Right cardiac atrium (tissue), 5 donors: ENCODE data around the gene IFNE. TPM values are rescaled to one million over a fixed set of nuclear protein-coding genes. Genes with fewer than 3 reads are reported as not detected.

Experiments used
- ATAC-seq, 2 donors: fragments of 200-7000 bp; cut with Tn5 transposase; one replicate each; pipeline versions ENCODE4 v1.8.0 to v1.9.1; 2020; ENCODE audit warnings: moderate library complexity in 2 of 2, mild to moderate bottlenecking in 1 of 2
- DNase-seq, 3 donors: peaks; one replicate each; pipeline ENCODE4 v3.0.0-alpha.2; 2020
- H3K27ac ChIP-seq: one replicate; pipeline ENCODE4 v1.5.1; 2013; ENCODE audit warnings: mild to moderate bottlenecking, low read length, control low read depth, moderate library complexity
- H3K27me3 ChIP-seq: one replicate; pipeline ENCODE4 v1.6.1; 2013; ENCODE audit not compliant: control insufficient read depth, insufficient read depth
- H3K4me1 ChIP-seq: one replicate; pipeline ENCODE4 v1.6.1; 2013; ENCODE audit warnings: low read length; ENCODE audit not compliant: control insufficient read depth, insufficient read depth
- H3K4me3 ChIP-seq: one replicate; pipeline ENCODE4 v1.5.1; 2013; ENCODE audit warnings: low read length, control low read depth
- H3K9me3 ChIP-seq: one replicate; pipeline ENCODE4 v1.6.1; 2013; ENCODE audit warnings: low read length; ENCODE audit not compliant: control insufficient read depth
- WGBS: extraction: QIAGEN DNeasy Blood & Tissue Kit; methylation state at CpG from one replicate; pipeline ENCODE4 v1.1.7; 2013; 5-methylcytosine and 5-hydroxymethylcytosine counted together
- intact Hi-C, 4 donors: fragments of 100-400 bp; cut with DNase I; formaldehyde crosslinking; loops; one replicate each; pipeline versions ENCODE4 v1.11.0 to v1.14.0; 2022 to 2023
- polyA plus RNA-seq: library from polyadenylated mRNA; stranded (reverse); fragments of 200-250 nt; gene quantifications from one replicate; pipeline ENCODE4 v1.2.3, GENCODE V29; 2013
- total RNA-seq, 4 donors: library from RNA; stranded (reverse); fragmentation: NEBNext Ultra II Directional; extraction: Animal tissue kit (Norgen Biotek cat#: 25700); gene quantifications; one replicate each; pipeline ENCODE4 v1.2.1, GENCODE V29; 2021
- donor health status: healthy with polysubstance abuse.
- donor health status: DM: no; HTN: yes; CAD: no.
- donor health status: DM: no; HTN: no; CAD: no.
- donor health status: DM: no; HTN: yes; CAD: no; lungs with severe emphysema.
- donor health status: DM: yes; HTN: yes; CAD: no.

Gene IFNE
- total and polyA plus RNA-seq, 5 donors: not detected

DNA sequence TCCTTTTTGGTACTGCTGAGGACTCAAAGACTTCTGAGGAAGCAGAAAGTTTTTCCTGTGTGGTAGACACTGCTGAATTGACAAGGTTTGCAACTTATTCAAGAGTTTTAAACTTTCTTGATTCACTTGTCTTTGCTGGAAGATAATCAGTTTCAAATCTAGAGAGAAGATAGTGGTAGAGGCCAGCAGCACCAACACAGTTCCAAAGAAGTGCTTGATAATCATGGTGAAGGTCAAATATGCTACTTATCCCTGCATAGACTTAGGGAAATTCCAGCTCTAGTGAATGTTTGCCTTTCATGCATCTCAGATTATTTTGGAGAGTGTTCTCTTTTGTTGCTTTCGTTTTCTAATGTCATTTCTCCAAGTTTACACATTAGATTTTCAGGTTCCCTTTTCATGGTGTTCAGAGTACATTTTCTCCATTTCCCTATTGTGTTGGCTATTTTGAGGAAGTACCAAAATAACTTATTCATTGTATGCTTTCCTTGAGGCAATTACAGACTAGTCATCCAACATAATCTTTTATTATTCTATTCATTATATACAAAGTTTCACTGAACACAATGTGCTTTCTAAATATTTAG is 550 bp downstream of the IFNE start:
- no peak overlapping the region for H3K4me3 ChIP-seq
- 38% methylated on average over 1 of the region's 1 CpG for WGBS
- no peak overlapping the region for H3K27ac ChIP-seq
- no peaks in the 10 kb centered on the region for H3K4me1 ChIP-seq
- no peaks in the 10 kb centered on the region for H3K9me3 ChIP-seq
- ATAC-seq (no peak), DNase-seq (no peak)
- intact Hi-C loops: no loop called here
- H3K27me3 ChIP-seq: no peaks in the 10 kb centered on the region

DNA sequence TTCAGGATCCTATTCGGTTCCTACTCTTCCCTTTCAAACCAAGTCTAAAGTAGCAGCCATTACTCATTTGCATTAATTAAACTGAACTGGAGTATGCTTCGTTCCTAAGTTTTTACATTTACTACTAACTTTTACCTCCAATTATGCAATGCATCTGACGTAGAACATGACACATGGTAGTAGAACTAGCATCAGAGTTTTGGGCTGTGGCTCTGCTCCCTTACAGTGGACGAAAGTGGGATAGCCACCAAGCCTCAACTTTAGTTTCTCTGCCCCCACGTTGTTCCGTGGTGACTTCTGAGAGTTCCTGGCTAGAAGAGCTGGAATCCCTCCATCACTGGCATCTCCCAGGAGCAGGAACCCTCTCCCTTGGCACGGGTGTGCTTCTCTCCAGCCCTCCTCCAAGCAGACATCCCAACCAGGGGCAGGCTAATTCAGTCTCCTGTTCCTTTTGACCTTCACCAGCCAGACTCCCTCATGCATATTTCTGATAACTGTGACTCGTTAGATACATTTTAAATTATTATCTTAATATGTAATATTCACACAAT is 2.9 kb downstream of the IFNE start:
- Histone ChIP-seq H3K27ac (no peak overlapping the region), H3K27me3 (no peaks in the 10 kb centered on the region), H3K4me1 (no peaks in the 10 kb centered on the region), H3K9me3 (no peaks in the 10 kb centered on the region), H3K4me3 (no peak overlapping the region)
- DNase-seq (no peak), ATAC-seq (no peak)
- intact Hi-C loops: no loop called here
- 60% methylated on average over 8 of the region's 8 CpGs for WGBS

DNA sequence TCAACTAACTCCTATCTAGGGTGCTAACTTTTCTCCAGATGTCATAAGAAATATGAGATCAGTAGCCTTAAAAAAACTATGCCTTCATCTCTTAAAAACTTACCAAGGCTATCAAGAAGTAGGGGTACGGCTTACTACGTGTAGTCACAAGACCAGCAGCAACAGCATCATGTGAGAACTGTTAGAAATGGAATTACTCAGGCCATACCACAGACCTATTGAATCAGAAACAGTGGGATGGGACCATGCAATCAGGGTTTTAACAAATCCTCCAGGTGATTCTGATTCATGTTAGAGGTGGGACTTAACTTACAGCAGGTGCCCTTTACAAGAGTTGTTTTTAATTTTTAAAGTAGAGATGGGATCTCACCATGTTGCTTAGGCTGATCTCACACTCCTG is 4.6 kb downstream of the IFNE start:
- 72% methylated on average over 2 of the region's 2 CpGs for WGBS
- Histone ChIP-seq H3K4me3 (no peak overlapping the region), H3K4me1 (no peaks in the 10 kb centered on the region), H3K27me3 (no peaks in the 10 kb centered on the region), H3K9me3 (no peaks in the 10 kb centered on the region), H3K27ac (no peak overlapping the region)
- intact Hi-C loops: no loop called here
- no peak for DNase-seq
- ATAC-seq: no peak

DNA sequence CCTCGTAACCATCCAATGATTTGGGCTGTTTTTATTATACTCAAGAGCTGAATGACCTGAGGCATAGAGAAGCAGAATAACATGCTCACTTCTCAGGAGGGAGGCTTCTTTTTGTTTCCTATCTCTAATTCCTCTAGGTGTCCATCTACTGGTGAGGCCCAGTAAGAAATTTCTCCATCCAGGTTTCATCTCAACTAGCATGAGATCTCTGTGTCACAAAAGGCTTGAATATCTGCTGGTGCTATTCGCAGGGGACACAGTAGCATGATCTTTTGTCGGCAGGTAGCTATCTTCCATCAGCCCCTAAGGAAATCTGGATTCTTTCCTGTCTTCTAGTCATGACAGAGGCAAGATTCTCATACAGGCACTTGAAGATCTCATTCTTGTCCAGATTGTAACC is 8.9 kb downstream of the IFNE start:
- ATAC-seq: no peak
- intact Hi-C loops: no loop called here
- DNase-seq: no peak
- H3K4me1 ChIP-seq: no peaks in the 10 kb centered on the region
- no peak overlapping the region for H3K27ac ChIP-seq
- 82% methylated on average over 3 of the region's 3 CpGs for WGBS
- no peaks in the 10 kb centered on the region for H3K27me3 ChIP-seq
- no peaks in the 10 kb centered on the region for H3K9me3 ChIP-seq
- H3K4me3 ChIP-seq: no peak overlapping the region

DNA sequence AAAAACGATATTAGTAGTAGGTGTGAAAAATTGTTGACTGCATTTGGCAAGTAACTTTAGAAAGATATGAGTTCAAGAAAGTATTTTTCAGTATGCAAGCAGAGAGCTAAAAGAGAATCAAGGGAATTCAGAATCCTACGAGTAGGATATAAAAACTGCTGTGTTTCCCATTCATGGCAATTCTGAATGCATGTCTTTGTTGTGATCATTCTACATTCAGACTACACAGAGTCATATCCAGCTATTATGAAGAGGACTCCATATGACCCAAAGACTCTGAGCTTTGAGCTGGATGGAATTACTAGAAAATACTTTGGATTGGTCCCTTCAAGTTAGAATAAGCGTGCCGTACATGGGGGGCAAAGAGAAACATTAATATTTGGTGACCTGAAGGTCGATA is 12.0 kb downstream of the IFNE start:
- Histone ChIP-seq H3K27ac (no peak overlapping the region), H3K4me3 (no peak overlapping the region), H3K4me1 (no peaks in the 10 kb centered on the region), H3K9me3 (no peaks in the 10 kb centered on the region), H3K27me3 (no peaks in the 10 kb centered on the region)
- intact Hi-C loops: no loop called here
- WGBS: 77% methylated on average over 5 of the region's 5 CpGs
- no peak for DNase-seq
- ATAC-seq: no peak

DNA sequence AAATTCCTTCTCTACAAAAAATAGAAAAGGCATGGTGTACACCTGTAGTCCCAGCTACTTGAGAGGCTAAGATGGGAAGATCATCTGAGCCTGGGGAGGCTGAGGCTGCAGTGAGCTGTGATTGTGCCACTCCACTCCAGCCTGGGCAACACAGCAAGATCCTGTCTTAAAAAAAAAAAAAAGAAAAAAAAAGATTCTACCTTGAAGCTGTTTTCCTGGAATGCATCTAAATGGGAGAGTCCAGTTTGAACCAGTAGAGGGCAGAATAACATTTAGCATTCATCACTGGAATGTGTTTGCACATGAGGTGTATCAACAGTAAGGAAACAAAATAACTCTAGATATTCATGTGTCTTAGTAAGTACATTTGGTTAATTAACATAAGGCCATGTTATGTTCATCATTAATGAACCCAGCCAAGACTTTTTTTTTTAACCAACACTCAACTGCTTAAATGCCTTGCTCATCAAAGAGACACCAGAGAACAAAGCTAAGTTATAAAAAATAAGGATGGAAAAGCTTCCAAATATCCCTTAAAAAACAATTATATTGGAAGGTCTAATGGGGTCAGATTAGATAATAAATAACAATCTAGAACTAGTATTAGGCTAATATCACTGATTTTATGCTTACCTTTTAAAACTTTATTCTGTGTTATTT is 16.1 kb downstream of the IFNE start:
- intact Hi-C loops: loop anchor here in 1 of 4 donors (10.0 kb wide), 1 partner anchor 319 kb away; no protein-coding TSS in a partner anchor
- H3K4me1 ChIP-seq: no peaks in the 10 kb centered on the region
- ATAC-seq (no peak), DNase-seq (no peak)
- no peak overlapping the region for H3K4me3 ChIP-seq
- no peaks in the 10 kb centered on the region for H3K27me3 ChIP-seq
- no peak overlapping the region for H3K27ac ChIP-seq
- H3K9me3 ChIP-seq: no peaks in the 10 kb centered on the region

DNA sequence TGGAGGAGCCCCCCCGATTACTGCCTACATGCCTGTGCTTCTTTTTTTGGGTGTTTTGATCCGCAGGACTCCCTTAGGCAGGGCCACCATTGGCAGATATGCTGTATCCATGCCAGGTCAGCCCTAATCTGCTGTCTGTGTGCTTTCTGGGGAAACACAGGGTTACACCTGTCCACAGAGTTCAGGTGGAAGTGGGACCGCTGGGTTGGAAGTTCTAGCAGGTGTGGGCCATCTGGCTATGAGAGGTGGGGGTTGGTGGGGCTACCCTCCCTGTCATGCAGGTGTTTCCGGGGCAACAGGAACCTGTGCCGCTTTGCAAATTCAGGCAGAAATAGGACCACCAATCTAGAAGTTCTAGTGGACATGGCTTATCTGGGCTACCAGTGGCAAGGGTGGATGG is 17.0 kb downstream of the IFNE start:
- Histone ChIP-seq H3K27ac (no peak overlapping the region), H3K4me3 (no peak overlapping the region), H3K27me3 (no peaks in the 10 kb centered on the region), H3K4me1 (no peaks in the 10 kb centered on the region), H3K9me3 (no peaks in the 10 kb centered on the region)
- WGBS: 91% methylated on average over 5 of the region's 5 CpGs
- no peak for DNase-seq
- no peak for ATAC-seq
- intact Hi-C loops: loop anchor here in 1 of 4 donors (10.0 kb wide), 1 partner anchor 320 kb away; no protein-coding TSS in a partner anchor

DNA sequence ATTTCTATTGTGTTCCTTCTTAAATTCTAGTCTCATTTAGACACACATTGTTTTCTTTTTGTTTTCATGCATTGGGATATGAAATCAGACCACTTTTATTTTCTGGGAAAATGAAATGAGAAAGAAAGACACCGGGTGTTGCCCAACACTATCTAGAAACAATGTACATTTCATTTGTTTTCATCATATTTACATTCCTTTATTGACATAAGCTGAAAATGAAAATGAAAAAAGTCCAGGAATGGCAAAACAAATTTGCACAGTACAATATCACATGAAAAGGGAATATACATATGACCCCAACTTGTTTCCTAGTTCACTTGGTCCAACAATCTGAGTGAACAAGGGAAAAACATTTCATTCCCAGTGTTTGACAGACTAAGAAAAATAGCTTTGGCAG is 20.7 kb downstream of the IFNE start:
- Histone ChIP-seq H3K9me3 (no peaks in the 10 kb centered on the region), H3K27ac (no peak overlapping the region), H3K4me3 (no peak overlapping the region), H3K4me1 (no peaks in the 10 kb centered on the region), H3K27me3 (no peaks in the 10 kb centered on the region)
- 88% methylated on average over 1 of the region's 1 CpG for WGBS
- no peak for ATAC-seq
- no peak for DNase-seq
- intact Hi-C loops: loop anchor here in 1 of 4 donors (10.0 kb wide), 1 partner anchor 323 kb away; no protein-coding TSS in a partner anchor

DNA sequence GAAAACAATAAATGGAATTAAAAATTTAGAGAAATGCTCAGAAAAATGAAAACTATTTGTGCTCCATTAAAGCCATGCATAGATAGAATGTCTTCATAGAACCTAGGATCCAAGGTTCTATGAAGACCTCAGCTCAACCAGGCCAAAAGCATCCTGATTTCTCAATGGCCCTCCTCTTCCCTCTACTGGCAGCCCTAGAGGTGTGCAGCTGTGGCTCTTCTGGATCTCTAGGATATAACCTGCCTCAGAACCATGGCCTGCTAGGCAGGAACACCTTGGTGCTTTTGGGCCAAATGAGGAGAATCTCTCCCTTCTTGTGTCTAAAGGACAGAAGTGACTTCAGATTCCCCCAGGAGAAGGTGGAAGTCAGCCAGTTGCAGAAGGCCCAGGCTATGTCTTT is 26.8 kb downstream of the IFNE start:
- Histone ChIP-seq H3K27ac (no peak overlapping the region), H3K27me3 (no peaks in the 10 kb centered on the region), H3K4me1 (no peaks in the 10 kb centered on the region), H3K4me3 (no peak overlapping the region), H3K9me3 (no peaks in the 10 kb centered on the region)
- DNase-seq: no peak
- intact Hi-C loops: no loop called here
- ATAC-seq: peak in 1 of 2 donors; percentile 57

DNA sequence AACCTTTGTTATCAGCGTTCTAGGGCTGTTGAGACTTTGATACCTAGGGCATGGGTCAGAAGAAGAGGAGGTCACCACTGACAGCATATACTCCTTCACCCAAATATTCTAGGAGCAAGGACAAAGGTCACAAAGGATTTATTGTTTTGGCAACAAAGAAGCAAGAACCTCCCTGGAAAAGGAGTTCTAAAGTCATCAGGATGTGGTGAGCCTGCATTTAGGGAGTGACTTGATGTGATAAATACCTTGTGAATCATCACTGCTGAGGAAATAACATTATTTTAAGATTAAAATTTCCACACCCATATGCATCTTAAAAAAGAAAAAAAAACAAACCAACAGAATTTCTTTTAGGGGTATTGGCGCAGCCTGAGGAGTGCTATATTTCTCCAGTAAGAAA is 28.0 kb downstream of the IFNE start:
- no peak for DNase-seq
- WGBS: 62% methylated on average over 2 of the region's 2 CpGs
- Histone ChIP-seq H3K9me3 (no peaks in the 10 kb centered on the region), H3K27ac (no peak overlapping the region), H3K4me3 (no peak overlapping the region), H3K27me3 (no peaks in the 10 kb centered on the region), H3K4me1 (no peaks in the 10 kb centered on the region)
- ATAC-seq: no peak
- intact Hi-C loops: no loop called here

DNA sequence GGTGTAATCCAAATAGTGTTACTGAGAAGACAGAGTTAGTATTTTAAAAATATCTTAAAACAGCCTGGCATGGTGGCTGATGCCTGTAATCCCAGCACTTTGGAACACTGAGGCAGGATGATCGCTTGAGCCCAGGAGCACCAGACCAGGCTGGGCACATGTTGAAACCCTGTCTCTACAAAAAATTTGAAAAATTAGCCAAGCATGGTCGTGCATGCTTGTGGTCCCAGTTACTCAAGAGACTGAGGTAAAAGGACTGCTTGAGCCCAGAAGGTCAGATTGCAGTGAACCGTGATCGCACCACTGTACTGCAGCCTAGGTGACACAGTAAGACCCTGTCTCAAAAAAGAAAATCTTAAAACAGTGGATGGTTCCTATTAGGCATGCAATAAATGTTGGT is 29.4 kb downstream of the IFNE start:
- no peak overlapping the region for H3K27ac ChIP-seq
- no peaks in the 10 kb centered on the region for H3K9me3 ChIP-seq
- ATAC-seq: no peak
- H3K4me1 ChIP-seq: no peaks in the 10 kb centered on the region
- 76% methylated on average over 4 of the region's 4 CpGs for WGBS
- no peak for DNase-seq
- H3K27me3 ChIP-seq: no peaks in the 10 kb centered on the region
- intact Hi-C loops: no loop called here
- H3K4me3 ChIP-seq: no peak overlapping the region
